WI38 (cell line): Measurements from ENCODE around the gene RNF123.

Experiments used
- H3K4me3 ChIP-seq: 2 replicates; pipeline ENCODE4 v1.5.1; 2011; ENCODE audit warnings: low read depth, mild to moderate bottlenecking, control low read depth, low read length
- TF ChIP-seq, protein P1 (sequence below): IDR thresholded peaks from 2 replicates; pipeline ENCODE4 v1.5.1; 2012; ENCODE audit warnings: low read depth, mild to moderate bottlenecking, control low read depth, low read length

The RNF123 gene

DNA sequence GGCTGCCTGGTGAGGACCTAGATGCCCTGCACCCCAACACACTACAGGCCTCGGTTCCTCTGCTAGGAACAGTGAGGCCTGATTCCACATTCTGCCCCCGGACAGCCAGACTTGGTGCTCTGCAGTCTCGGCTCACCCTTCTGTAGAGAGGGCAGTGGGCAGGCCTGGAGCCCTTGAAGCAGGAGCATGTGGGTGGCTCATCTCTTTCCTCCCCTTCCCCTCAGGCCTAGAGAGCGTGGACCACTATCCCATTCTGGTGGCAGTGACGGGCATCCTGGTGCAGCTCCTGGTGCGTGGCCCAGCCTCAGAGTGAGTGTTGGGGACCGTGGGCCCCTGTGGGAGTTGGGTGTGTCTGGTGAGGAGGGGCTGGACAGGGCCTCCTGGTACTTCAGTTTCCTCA lies 26.8 kb downstream of the RNF123 start:
- TF ChIP-seq, protein P1, sequence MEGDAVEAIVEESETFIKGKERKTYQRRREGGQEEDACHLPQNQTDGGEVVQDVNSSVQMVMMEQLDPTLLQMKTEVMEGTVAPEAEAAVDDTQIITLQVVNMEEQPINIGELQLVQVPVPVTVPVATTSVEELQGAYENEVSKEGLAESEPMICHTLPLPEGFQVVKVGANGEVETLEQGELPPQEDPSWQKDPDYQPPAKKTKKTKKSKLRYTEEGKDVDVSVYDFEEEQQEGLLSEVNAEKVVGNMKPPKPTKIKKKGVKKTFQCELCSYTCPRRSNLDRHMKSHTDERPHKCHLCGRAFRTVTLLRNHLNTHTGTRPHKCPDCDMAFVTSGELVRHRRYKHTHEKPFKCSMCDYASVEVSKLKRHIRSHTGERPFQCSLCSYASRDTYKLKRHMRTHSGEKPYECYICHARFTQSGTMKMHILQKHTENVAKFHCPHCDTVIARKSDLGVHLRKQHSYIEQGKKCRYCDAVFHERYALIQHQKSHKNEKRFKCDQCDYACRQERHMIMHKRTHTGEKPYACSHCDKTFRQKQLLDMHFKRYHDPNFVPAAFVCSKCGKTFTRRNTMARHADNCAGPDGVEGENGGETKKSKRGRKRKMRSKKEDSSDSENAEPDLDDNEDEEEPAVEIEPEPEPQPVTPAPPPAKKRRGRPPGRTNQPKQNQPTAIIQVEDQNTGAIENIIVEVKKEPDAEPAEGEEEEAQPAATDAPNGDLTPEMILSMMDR, result no peak
- H3K4me3 ChIP-seq, result no peak overlapping the region

DNA sequence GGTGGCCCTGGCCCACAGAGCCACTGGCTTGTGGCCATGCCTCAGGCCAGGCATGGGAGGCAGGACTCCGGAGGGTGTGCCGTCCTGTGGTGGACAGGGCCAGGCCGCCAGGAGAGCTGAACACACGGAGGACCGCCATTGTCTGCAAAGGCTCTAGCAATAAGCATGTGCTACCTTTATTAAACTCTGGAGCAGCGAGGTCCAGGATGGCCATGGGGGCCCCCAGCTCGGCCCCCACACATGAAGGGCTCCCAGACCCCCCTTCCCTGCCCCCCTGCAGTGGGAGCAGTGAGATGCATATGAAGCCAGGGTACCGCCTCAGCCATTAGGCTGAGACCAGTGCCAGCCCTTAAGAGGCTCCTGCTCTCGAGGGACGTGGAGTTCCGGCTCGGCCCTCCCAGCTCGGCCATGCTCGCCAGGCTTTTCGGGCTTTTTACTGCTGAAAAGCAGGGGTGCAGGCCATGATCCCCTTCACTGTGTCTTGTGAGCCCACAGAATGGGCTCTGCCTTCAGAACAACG lies 27.4 kb downstream of the RNF123 start:
- TF ChIP-seq, protein P1, result no peak
- no peak overlapping the region for H3K4me3 ChIP-seq

DNA sequence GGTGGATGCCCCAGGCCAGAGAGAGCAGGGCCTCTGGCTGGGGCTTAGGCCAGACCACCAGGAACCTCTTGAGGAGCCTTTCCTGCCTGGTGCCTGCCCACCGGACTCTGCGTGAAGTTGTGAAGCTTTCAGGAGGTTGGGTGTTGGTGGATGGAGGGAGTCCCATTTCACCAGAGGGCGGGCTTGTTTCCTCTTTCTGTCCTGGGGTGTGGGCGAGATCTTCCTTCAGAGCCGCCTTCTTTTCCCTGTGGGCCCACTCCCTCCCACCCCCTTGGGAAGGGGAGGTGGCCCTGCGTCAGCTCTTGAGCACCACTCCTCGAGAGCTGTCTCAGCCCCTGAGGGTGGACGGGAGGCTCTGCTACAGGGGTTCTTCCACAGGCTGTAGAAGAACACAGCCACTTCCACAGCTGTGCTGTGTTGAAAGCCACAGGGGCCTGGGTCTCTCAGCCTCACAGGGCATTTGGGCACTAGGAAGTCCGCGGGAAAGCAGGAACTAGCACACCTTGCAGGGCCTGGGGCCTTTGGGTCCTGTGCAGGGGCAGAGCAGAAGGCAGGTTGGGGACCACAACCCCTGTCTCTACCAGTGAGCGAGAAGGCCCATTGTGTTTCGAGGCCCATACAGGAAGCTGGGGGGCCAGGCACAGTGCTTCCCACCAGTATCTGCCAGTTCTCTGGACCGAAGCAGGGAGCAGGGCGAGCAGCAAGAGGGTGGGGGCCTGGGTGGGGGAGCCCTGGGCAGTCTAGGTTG lies 28.0 kb downstream of the RNF123 start:
- H3K4me3 ChIP-seq, result no peak overlapping the region
- TF ChIP-seq, protein P1, result no peak

DNA sequence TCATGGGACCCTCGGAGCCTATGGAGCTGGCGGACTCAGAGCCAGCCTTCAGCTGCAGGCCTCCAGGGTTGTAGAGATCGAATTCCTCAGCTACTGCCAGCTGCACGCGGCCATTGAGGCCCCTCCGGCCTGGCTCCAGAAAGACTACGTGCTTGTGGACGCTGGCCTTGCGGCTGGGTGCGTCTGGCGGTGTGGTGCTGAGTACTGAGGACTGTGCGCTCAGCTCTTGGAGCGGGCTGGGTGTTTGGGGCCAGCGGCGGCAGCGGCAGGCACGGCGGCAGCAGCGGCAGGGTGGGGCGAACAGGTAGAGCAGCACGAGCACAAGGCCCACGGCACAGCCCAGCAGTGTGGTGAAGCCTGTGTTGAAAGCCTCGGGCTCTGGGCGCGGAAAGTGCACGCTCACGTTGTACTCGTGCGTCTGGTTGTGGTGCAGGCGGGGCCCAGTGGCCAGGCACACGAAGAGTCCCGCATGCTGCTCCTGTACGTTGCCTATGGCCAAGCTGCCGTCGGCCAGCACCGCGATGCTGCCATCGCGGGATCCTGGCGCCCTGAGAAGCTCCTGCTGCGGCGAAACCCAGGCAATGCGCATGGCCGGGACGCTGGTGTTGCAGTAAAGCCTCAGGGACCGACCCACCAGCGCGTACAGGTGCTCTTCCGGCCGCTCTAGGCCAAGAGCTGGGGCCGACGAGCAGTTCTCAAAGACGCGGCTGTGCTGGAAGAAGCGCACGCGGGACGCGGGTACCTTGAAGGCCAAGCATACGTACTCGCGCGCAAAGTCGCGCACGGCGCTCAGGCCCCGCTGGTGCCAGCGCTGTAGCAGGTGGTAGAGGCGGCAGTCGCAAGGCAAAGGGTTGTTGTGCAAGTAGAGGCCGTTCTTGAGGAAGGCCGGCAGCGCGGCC lies 28.9 kb downstream of the RNF123 start:
- TF ChIP-seq, protein P1, result no peak
- no peak overlapping the region for H3K4me3 ChIP-seq

DNA sequence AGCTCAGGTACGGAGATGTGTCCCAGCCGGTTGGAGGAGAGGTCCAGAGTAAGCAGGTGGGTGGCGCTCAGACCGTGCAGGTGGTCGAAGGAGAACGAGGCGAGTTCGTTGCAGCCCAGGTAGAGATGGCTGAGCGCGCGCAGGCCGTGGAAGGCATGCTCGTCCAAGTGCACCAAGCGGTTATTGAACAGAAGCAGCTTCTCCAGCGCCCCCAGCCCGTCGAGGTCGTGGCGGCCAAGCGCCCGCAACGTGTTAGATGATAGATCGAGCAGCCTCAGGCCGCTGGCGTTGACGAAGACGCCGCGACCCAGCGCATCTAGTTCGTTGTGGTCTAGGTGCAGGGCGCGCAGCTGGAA lies 29.5 kb downstream of the RNF123 start:
- peak overlapping the region; percentile 48; the same call in 1 of the 2 replicates for H3K4me3 ChIP-seq
- TF ChIP-seq, protein P1, result no peak

DNA sequence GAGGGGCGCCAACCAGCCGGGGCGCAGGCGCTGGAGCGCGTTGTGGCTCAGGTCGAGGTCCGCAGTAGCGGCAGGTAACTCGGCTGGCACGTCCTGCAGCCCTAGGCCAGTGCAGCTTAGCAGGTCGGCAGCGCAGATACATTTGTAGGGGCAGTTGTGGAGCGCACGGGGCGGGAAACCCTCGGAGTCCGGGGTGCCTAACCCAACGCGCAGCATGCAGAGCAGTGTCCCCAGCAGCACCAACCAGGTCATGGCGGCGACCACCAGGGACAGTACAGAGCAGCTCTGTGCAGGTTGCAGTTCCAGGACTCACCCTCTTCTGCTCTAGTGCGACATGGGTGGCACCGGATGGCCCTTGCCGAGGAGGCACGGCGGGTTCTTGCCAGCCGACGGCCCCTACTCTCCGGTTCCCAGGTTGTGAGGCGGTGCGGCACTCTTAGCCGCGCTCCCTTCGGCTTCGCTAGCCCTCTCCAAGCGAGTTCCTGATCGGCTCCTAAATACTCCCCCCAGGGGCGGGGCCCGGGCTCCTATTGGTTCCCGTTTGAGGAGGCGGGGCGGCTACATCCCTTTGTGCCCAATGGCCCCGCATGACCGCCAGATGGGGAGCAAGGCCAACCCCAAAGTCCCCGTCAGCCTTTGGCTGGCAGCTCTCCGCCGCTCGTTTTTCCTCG lies 30.0 kb downstream of the RNF123 start, which contains the start of gene AMIGO3:
TSS of gene AMIGO3 (minus strand) at position 471 of the 671 bp plus-strand sequence. CDS start at position 252, 219 bp downstream.
- TF ChIP-seq, protein P1, result peak; percentile 21
- H3K4me3 ChIP-seq, result peak within 1 kb of the TSS; percentile 48
